GM21381 (cell line): Measurements from ENCODE around the gene CUL3.

Experiments
- ATAC-seq: cut with Tn5 transposase; IDR thresholded peaks from one replicate; pipeline ENCODE4 v1.9.1; 2021; ENCODE audit warnings: mild to moderate bottlenecking, moderate library complexity; ENCODE audit not compliant: unreplicated experiment

CUL3 gene

DNA sequence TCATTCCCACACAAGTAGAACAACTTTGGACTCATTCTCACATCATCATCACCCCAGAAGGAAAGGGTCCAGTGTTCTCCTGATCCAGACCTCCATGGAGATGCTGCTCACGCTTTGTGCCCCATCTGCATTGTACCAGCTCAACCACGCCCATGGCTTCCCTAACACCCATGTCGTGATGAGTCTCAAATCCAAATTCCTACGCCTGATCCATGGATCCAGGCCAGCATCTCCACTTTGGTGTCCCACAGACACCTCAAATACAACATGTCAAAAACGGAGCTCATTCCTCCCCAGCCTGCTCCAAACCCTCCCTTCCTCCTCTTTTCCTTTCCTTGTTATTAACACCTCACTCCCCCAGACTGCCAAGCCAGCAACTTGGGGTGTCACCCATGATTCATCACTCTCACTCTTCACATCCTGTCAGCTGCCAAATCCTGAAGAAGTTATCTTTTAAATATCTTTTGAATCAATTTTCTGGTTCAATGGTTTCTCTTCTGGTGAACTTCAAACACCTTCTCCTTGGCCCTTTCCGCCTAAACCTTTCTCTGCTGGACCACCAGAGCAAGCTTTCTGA is 153.1 kb downstream of the CUL3 start:
- no peak for ATAC-seq

DNA sequence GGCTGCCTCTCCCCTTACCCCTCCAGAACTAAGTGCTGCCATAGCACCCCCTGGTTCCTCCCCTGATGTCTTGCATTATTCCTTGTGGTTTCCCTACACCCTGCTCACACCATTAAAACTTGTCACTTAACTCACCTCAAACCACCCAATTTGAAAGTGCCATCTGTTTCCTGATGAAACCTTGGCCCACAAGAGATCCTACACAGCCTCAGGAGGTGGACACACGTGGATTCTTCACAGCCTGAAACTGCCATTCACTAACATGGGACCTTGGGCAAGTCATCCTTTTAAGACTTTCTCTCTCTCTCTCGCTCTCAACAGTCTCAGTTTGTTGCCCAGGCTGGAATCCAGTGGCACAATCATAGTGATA is 155.7 kb downstream of the CUL3 start:
- no peak for ATAC-seq

DNA sequence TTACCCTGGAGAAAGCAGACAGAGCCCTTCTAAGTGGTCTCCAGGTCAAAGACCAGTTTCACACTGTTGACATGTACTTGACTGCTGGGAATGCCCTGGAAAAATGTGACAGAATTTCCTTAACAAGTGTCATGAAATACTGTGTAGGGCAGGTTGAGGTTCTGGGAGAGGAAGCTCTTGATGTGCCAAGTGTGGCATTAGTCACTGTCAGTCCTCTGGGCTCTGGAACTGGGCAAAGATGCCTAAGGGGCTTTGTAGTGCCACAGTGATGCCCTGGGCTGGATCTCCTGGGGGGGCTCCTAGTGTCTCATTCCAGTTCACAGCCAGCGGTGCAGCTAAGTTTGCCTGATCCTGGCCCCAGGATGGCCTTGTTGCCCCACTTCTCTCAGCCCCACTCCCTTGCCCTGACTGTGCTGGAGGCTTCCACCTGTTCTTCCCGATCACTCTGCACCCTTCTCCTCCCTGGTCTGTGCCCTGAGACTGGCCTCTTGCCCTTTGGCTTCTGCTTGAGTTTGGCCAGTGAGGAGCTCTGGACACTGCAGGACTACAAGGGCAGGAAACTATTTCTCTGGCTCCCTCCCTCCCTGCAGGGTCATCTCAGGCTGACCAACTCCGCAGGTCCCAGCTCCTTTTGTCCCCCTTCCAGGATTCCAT is 156.2 kb downstream of the CUL3 start:
- ATAC-seq, result no peak

DNA sequence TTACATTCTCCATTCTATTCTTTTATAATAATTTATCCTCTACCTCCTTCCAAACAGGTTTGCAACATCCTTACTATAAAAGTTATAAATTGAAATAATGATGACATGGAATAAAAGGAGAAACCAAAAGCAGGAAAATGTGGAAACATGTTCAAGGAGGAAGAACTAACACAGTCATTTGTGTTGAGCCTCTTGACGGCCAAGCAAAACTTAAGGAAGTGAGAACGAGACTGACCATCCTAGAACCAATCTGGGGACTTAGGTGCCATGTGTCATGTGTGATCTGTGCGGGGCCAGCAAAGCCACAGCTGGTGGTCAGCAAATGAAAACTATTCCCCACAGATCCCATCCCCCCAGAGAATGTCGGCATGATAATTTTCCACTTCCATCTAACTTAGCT is 157.7 kb downstream of the CUL3 start:
- no peak for ATAC-seq

DNA sequence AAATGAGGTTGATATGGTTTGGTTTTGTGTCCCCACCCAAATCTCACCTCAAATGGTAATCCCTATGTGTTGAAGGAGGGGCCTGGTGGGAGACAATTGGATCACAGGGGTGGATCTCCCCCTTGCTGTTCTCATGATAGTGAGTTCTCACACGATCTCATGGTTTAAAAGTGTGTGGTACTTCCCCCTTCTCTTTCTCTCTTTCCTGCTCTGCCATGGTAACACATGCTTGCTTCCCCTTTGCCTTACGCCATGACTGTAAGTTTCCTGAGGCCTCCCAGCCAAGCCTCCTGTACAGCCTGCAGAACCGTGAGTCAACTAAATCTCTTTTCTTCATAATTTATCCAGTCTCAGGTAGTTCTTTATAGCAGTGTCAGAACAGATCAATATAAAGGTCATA is 158.5 kb downstream of the CUL3 start:
- ATAC-seq, result no peak

DNA sequence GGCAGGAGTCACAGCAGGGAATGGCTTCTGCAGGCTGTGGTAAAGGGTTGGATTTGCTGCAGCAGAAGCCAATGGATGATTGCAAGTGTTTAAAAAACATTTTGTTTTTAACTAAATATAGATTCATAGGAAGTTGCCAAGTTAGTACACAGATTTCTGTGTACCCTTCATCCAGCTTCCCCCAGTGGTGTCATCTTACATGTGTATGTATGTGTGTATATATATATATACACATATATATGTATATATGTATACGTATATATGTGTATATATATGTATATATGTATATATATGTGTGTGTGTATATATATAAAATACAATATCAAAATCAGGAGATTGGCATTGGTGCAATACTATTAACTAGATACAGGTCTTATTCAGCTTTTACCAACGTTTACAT is 164.1 kb downstream of the CUL3 start:
- ATAC-seq, result no peak
